ENCODE results near the gene ZDHHC23.
A peak's percentile ranks its signal among the peaks of the same experiment; 100 is the strongest.

The ZDHHC23 gene

GRCh38 chr3:113946831-113947230 is 982 bp upstream of the ZDHHC23 start:
- Histone ChIP-seq H3K79me1 (ENCODE audit: low read length) (no peaks in the 10 kb centered on the region), H3K27ac (ENCODE audit: low read depth, low read length) (no peak overlapping the region), H3K4me1 (ENCODE audit: control insufficient read depth in 1 of 2, insufficient read depth in 2 of 2, low read length in 2 of 2) (peaks cover 0 to 6% of the 10 kb centered on the region in 2 experiments), H2AK5ac (ENCODE audit: low read length) (no peak overlapping the region), H3K9me3 (ENCODE audit: insufficient read depth, low read depth, low read length) (no peaks in the 10 kb centered on the region), H3K27me3 (ENCODE audit: insufficient read depth, low read length) (no peaks in the 10 kb centered on the region), H2BK5ac (ENCODE audit: low read depth, low read length, poor library complexity) (no peak overlapping the region), H3K79me2 (ENCODE audit: control insufficient read depth, insufficient read depth, low read length, poor library complexity) (no peaks in the 10 kb centered on the region), H3K4ac (ENCODE audit: low read depth, low read length) (no peak overlapping the region), H3K4me3 (ENCODE audit: low read depth, low read length) (no peak overlapping the region), H3K14ac (ENCODE audit: low read length) (no peak overlapping the region), H4K12ac (ENCODE audit: low read depth, low read length) (no peak overlapping the region), H2BK12ac (ENCODE audit: low read length) (no peak overlapping the region), H4K91ac (ENCODE audit: low read depth, low read length) (no peak overlapping the region), H2BK120ac (ENCODE audit: insufficient read depth, low read length, poor library complexity) (no peak overlapping the region), H3K23ac (ENCODE audit: low read length) (no peak overlapping the region), H3K18ac (ENCODE audit: low read length) (no peak overlapping the region), H3K36me3 (ENCODE audit: control insufficient read depth in 1 of 2, insufficient read depth in 2 of 2, low read length in 2 of 2) (no peaks in the 10 kb centered on the region), H2AFZ (ENCODE audit: insufficient read depth, low read length, poor library complexity) (no peak overlapping the region), H4K8ac (ENCODE audit: low read depth, low read length) (no peak overlapping the region), H3K9ac (ENCODE audit: low read length) (no peak overlapping the region), H3K4me2 (ENCODE audit: low read length) (no peak overlapping the region)
- no peak for DNase-seq
- no CpG with 5 or more reads among the region's 7 CpGs for WGBS (ENCODE audit: extremely low coverage, insufficient coverage, insufficient read length)

GRCh38 chr3:113948015-113948917 is 453 bp downstream of the ZDHHC23 start:
- Histone ChIP-seq H3K4me1 (ENCODE audit: control insufficient read depth in 1 of 2, insufficient read depth in 2 of 2, low read length in 2 of 2) (peaks cover 0 to 6% of the 10 kb centered on the region in 2 experiments), H3K4me2 (ENCODE audit: low read length) (peak overlapping the region; percentile 87), H3K79me1 (ENCODE audit: low read length) (no peaks in the 10 kb centered on the region), H4K8ac (ENCODE audit: low read depth, low read length) (no peak overlapping the region), H4K12ac (ENCODE audit: low read depth, low read length) (no peak overlapping the region), H3K36me3 (ENCODE audit: control insufficient read depth in 1 of 2, insufficient read depth in 2 of 2, low read length in 2 of 2) (no peaks in the 10 kb centered on the region), H3K4ac (ENCODE audit: low read depth, low read length) (no peak overlapping the region), H2AFZ (ENCODE audit: insufficient read depth, low read length, poor library complexity) (peak overlapping the region; percentile 61), H3K27ac (ENCODE audit: low read depth, low read length) (peak overlapping the region; percentile 30), H4K91ac (ENCODE audit: low read depth, low read length) (no peak overlapping the region), H3K27me3 (ENCODE audit: insufficient read depth, low read length) (no peaks in the 10 kb centered on the region), H3K18ac (ENCODE audit: low read length) (peak overlapping the region; percentile 2), H3K4me3 (ENCODE audit: low read depth, low read length) (peak overlapping the region; percentile 72), H3K9me3 (ENCODE audit: insufficient read depth, low read depth, low read length) (no peaks in the 10 kb centered on the region), H2BK12ac (ENCODE audit: low read length) (no peak overlapping the region), H3K14ac (ENCODE audit: low read length) (peak overlapping the region; percentile 26), H2BK120ac (ENCODE audit: insufficient read depth, low read length, poor library complexity) (no peak overlapping the region), H3K23ac (ENCODE audit: low read length) (no peak overlapping the region), H2BK5ac (ENCODE audit: low read depth, low read length, poor library complexity) (no peak overlapping the region), H2AK5ac (ENCODE audit: low read length) (no peak overlapping the region), H3K79me2 (ENCODE audit: control insufficient read depth, insufficient read depth, low read length, poor library complexity) (no peaks in the 10 kb centered on the region), H3K9ac (ENCODE audit: low read length) (no peak overlapping the region)
- peak; percentile 53 to 67 for DNase-seq
- no CpG with 5 or more reads among the region's 65 CpGs for WGBS (ENCODE audit: extremely low coverage, insufficient coverage, insufficient read length)

DNA sequence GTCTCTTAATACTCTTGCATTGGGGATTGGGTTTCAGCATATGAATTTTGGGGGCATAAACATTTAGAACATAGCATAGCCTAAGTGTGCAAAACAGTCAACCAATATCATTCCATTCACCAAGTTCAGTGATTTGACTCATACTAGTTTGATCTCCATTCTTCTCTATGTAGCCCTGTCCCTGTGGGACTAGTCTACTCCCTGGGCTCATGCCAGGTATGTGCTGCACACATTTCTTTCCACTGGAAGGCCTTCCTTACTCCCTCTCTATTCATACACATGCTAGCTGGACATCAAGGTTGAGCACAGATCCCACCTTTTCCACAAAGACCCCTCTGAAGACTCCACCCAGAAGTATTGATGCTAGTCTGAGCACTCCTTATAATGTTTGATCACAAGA is 5.1 kb downstream of the ZDHHC23 start:
- H4K12ac ChIP-seq (ENCODE audit: low read depth, low read length) = no peak overlapping the region
- H3K4me3 ChIP-seq (ENCODE audit: low read depth, low read length) = no peak overlapping the region
- no peak overlapping the region for H3K14ac ChIP-seq (ENCODE audit: low read length)
- no peak overlapping the region for H2AK5ac ChIP-seq (ENCODE audit: low read length)
- no peaks in the 10 kb centered on the region for H3K36me3 ChIP-seq (ENCODE audit: control insufficient read depth in 1 of 2, insufficient read depth in 2 of 2, low read length in 2 of 2)
- H4K8ac ChIP-seq (ENCODE audit: low read depth, low read length) = no peak overlapping the region
- no peaks in the 10 kb centered on the region for H3K79me2 ChIP-seq (ENCODE audit: control insufficient read depth, insufficient read depth, low read length, poor library complexity)
- no peak overlapping the region for H3K27ac ChIP-seq (ENCODE audit: low read depth, low read length)
- H3K18ac ChIP-seq (ENCODE audit: low read length) = no peak overlapping the region
- no peak overlapping the region for H2BK12ac ChIP-seq (ENCODE audit: low read length)
- H2BK120ac ChIP-seq (ENCODE audit: insufficient read depth, low read length, poor library complexity) = no peak overlapping the region
- no peak overlapping the region for H4K91ac ChIP-seq (ENCODE audit: low read depth, low read length)
- no peak overlapping the region for H3K9ac ChIP-seq (ENCODE audit: low read length)
- no peak overlapping the region for H3K23ac ChIP-seq (ENCODE audit: low read length)
- H3K27me3 ChIP-seq (ENCODE audit: insufficient read depth, low read length) = no peaks in the 10 kb centered on the region
- H2AFZ ChIP-seq (ENCODE audit: insufficient read depth, low read length, poor library complexity) = no peak overlapping the region
- H3K4ac ChIP-seq (ENCODE audit: low read depth, low read length) = no peak overlapping the region
- no peak for DNase-seq
- H3K4me1 ChIP-seq (ENCODE audit: control insufficient read depth in 1 of 2, insufficient read depth in 2 of 2, low read length in 2 of 2) = peaks cover 2 to 6% of the 10 kb centered on the region in 2 experiments
- H3K79me1 ChIP-seq (ENCODE audit: low read length) = no peaks in the 10 kb centered on the region
- no peak overlapping the region for H2BK5ac ChIP-seq (ENCODE audit: low read depth, low read length, poor library complexity)
- H3K9me3 ChIP-seq (ENCODE audit: insufficient read depth, low read depth, low read length) = peaks cover 1% of the 10 kb centered on the region
- H3K4me2 ChIP-seq (ENCODE audit: low read length) = no peak overlapping the region

DNA sequence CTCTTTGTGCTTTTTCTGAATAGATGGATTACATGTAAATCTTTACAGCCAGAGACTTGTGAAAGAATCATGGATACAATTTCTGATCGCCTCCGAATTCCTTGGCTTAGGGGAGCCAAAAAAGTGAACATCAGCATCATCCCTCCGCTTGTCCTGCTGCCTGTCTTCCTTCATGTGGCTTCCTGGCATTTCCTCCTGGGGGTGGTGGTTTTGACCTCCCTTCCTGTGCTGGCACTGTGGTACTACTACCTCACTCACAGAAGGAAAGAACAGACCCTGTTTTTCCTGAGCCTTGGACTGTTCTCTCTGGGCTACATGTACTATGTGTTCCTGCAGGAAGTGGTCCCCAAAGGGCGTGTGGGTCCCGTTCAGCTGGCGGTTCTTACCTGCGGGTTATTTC is 5.9 kb downstream of the ZDHHC23 start:
- WGBS (ENCODE audit: extremely low coverage, insufficient coverage, insufficient read length) = no CpG with 5 or more reads among the region's 7 CpGs
- H3K4ac ChIP-seq (ENCODE audit: low read depth, low read length) = no peak overlapping the region
- H3K27me3 ChIP-seq (ENCODE audit: insufficient read depth, low read length) = no peaks in the 10 kb centered on the region
- no peak overlapping the region for H3K27ac ChIP-seq (ENCODE audit: low read depth, low read length)
- no peak overlapping the region for H2BK12ac ChIP-seq (ENCODE audit: low read length)
- no peak for DNase-seq
- no peak overlapping the region for H3K4me3 ChIP-seq (ENCODE audit: low read depth, low read length)
- peaks cover under 1 to 2% of the 10 kb centered on the region in 2 experiments for H3K4me1 ChIP-seq (ENCODE audit: control insufficient read depth in 1 of 2, insufficient read depth in 2 of 2, low read length in 2 of 2)
- H3K79me1 ChIP-seq (ENCODE audit: low read length) = no peaks in the 10 kb centered on the region
- no peak overlapping the region for H2AK5ac ChIP-seq (ENCODE audit: low read length)
- H3K14ac ChIP-seq (ENCODE audit: low read length) = no peak overlapping the region
- H3K9me3 ChIP-seq (ENCODE audit: insufficient read depth, low read depth, low read length) = peaks cover 1% of the 10 kb centered on the region
- no peak overlapping the region for H3K23ac ChIP-seq (ENCODE audit: low read length)
- H3K4me2 ChIP-seq (ENCODE audit: low read length) = no peak overlapping the region
- H3K9ac ChIP-seq (ENCODE audit: low read length) = no peak overlapping the region
- H4K91ac ChIP-seq (ENCODE audit: low read depth, low read length) = no peak overlapping the region
- H4K8ac ChIP-seq (ENCODE audit: low read depth, low read length) = no peak overlapping the region
- no peaks in the 10 kb centered on the region for H3K36me3 ChIP-seq (ENCODE audit: control insufficient read depth in 1 of 2, insufficient read depth in 2 of 2, low read length in 2 of 2)
- no peak overlapping the region for H2BK120ac ChIP-seq (ENCODE audit: insufficient read depth, low read length, poor library complexity)
- no peak overlapping the region for H4K12ac ChIP-seq (ENCODE audit: low read depth, low read length)
- no peak overlapping the region for H2BK5ac ChIP-seq (ENCODE audit: low read depth, low read length, poor library complexity)
- no peak overlapping the region for H2AFZ ChIP-seq (ENCODE audit: insufficient read depth, low read length, poor library complexity)
- H3K18ac ChIP-seq (ENCODE audit: low read length) = no peak overlapping the region
- H3K79me2 ChIP-seq (ENCODE audit: control insufficient read depth, insufficient read depth, low read length, poor library complexity) = no peaks in the 10 kb centered on the region
